ENCODE data around the gene POLDIP2.
A peak's percentile ranks its signal among the peaks of the same experiment; 100 is the strongest.

POLDIP2 gene, protein sequence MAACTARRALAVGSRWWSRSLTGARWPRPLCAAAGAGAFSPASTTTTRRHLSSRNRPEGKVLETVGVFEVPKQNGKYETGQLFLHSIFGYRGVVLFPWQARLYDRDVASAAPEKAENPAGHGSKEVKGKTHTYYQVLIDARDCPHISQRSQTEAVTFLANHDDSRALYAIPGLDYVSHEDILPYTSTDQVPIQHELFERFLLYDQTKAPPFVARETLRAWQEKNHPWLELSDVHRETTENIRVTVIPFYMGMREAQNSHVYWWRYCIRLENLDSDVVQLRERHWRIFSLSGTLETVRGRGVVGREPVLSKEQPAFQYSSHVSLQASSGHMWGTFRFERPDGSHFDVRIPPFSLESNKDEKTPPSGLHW

DNA sequence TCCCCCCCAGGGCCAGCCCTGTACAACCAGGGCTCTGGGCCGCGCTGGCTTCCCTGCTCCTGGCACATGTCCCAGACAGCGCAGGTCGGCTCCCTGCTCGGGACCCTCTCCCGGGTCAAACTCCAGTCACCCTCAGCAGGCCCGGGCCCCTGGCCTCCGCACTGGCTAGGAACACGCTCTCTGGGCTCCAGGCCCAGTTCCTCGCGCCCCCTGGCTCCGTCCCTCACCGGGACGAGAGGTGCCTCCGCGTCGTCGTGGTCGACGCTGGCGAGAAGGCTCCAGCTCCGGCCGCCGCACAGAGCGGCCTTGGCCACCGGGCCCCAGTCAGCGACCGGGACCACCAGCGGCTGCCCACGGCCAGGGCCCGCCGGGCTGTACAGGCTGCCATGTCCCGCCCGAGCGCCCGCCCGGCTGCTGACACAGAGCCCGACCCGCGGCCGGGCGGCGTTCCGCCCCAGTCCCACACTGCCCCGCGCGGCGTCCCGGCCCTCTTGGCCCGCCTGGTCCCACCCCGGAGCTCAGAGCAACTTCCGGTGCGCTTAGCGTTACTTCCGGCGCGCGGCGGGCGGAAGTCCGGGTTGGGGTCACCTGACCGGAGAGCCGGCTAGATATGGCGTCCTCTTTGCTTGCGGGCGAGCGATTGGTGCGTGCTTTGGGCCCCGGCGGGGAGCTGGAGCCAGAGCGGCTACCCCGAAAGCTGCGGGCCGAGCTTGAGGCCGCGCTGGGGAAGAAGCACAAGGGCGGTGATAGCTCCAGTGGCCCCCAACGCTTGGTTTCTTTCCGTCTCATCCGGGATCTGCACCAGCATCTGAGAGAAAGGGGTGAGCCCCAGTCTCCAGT is at the start of gene POLDIP2:
Gene POLDIP2, minus strand, starts transcription at position 467 of the 840 bp plus-strand sequence. Its CDS starts 79 bp downstream, at position 388.
- no peaks in the 10 kb centered on the region for H3K9me3 Mint-ChIP-seq
- peak within 1 kb of the TSS; percentile 91 for H3K4me3 Mint-ChIP-seq
- H3K27me3 Mint-ChIP-seq = no peaks in the 10 kb centered on the region
- DNase-seq (ENCODE audit: low spot score in 2 of 2) = peak; percentile 93 to 96
- peak within 1 kb of the TSS; percentile 95 for H3K27ac Mint-ChIP-seq
- peak; percentile 96 for ATAC-seq (ENCODE audit: low read depth)
- H3K36me3 Mint-ChIP-seq = peaks cover 19% of the 10 kb centered on the region
- peaks cover 20% of the 10 kb centered on the region for H3K4me1 Mint-ChIP-seq

DNA sequence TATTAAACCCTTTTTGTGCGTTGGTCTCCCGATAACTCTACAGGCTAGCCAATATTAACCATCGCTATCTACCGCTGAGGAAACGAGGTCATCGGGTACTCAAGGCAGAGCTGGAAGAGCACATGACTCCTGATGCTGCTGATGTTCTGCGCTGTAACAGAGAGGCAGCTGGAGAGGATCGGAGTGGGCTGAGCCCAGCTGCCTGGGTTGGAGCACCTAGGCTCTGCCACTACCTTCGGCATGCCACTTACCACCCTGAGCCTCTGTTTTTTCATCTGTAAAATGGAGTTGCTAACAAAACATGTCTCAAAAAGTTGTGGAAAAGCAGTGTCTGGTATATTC is 49.1 kb upstream of the POLDIP2 start:
- Mint-ChIP-seq H3K9me3 (no peaks in the 10 kb centered on the region), H3K4me1 (peaks cover 8% of the 10 kb centered on the region), H3K27ac (no peak overlapping the region), H3K36me3 (no peaks in the 10 kb centered on the region), H3K4me3 (peak overlapping the region; percentile 88), H3K27me3 (no peaks in the 10 kb centered on the region)
- ATAC-seq (ENCODE audit: low read depth) (peak; percentile 11), DNase-seq (ENCODE audit: low spot score in 2 of 2) (no peak)

GRCh38 chr17:28405632-28406472 is 48.5 kb upstream of the POLDIP2 start, which contains the start of gene SLC46A1:
Gene SLC46A1 (minus strand): TSS chr17:28406212. CDS start chr17:28406114, 98 bp downstream.
- H3K9me3 Mint-ChIP-seq = no peaks in the 10 kb centered on the region
- ATAC-seq (ENCODE audit: low read depth) (peak; percentile 81), DNase-seq (ENCODE audit: low spot score in 2 of 2) (peak; percentile 32 to 50)
- H3K27ac Mint-ChIP-seq = peak within 1 kb of the TSS; percentile 35
- H3K4me3 Mint-ChIP-seq = peak within 1 kb of the TSS; percentile 88
- H3K36me3 Mint-ChIP-seq = no peaks in the 10 kb centered on the region
- H3K4me1 Mint-ChIP-seq = peaks cover 8% of the 10 kb centered on the region
- no peaks in the 10 kb centered on the region for H3K27me3 Mint-ChIP-seq

DNA sequence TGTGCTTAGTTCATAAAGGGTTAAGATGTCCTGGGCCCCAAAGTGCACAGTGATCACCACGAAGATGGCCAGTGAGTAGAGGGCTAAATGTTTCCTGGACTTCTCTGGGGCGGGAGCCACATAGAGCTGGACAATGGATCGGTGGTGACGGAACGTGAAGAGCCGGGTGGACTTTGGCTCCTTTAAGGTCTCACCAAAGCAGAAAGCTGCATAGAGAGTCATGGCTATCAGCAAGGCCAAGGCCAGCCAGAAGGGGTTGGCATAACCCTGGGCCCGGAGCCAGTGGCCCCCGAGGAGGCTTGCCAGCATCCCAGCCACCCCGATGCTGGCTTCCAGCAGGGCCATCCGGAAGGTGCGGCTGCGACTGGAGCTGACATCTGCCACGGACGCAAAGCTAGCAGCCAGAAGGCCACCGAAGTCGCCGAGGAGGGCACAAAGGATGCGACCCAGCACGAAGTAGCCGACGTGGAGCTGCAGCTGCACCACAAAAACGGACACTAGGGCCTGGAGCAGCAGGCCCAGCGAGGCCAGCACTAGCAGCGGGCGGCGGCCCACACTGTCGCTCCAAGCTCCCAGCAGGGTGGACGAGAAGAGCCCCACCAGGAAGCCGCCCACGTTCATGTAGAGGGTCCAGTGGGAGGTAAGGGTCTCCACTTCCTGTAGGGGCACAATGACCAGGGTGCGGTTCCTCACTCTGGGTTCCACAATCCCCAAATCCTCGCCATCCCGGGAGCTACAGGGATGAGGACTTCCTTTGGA is 47.7 kb upstream of the POLDIP2 start:
- Mint-ChIP-seq H3K27ac (no peak overlapping the region), H3K36me3 (no peaks in the 10 kb centered on the region)

DNA sequence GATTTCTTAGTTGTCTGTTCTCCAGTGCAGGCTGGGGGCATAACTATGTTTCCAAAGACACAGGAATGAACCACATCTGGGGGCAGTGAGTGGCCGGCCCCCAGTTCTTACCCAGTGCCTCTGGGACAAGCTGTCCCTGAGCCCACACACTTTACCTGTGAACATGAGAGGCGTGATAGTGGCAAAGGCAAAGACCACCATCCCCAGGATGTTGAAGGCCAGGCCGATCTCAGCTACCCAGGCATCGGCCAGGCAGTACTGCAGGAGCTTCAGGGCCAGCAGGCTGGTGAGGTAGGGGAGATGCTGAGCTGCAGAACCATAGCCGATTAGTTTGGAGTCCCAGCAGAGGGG is 47.1 kb upstream of the POLDIP2 start:
- H3K36me3 Mint-ChIP-seq = no peaks in the 10 kb centered on the region
- H3K4me3 Mint-ChIP-seq = peak overlapping the region; percentile 54
- H3K9me3 Mint-ChIP-seq = no peaks in the 10 kb centered on the region
- DNase-seq (ENCODE audit: low spot score in 2 of 2) (no peak), ATAC-seq (ENCODE audit: low read depth) (no peak)
- peaks cover 8% of the 10 kb centered on the region for H3K4me1 Mint-ChIP-seq
- H3K27ac Mint-ChIP-seq = no peak overlapping the region
- H3K27me3 Mint-ChIP-seq = no peaks in the 10 kb centered on the region

More for the DNA sequence above, 47.7 kb upstream of the POLDIP2 start:
- Mint-ChIP-seq H3K4me1 (peaks cover 8% of the 10 kb centered on the region), H3K27me3 (no peaks in the 10 kb centered on the region), H3K4me3 (peak overlapping the region; percentile 88), H3K9me3 (no peaks in the 10 kb centered on the region)
- no peak for ATAC-seq (ENCODE audit: low read depth)
- no peak for DNase-seq (ENCODE audit: low spot score in 2 of 2)

DNA sequence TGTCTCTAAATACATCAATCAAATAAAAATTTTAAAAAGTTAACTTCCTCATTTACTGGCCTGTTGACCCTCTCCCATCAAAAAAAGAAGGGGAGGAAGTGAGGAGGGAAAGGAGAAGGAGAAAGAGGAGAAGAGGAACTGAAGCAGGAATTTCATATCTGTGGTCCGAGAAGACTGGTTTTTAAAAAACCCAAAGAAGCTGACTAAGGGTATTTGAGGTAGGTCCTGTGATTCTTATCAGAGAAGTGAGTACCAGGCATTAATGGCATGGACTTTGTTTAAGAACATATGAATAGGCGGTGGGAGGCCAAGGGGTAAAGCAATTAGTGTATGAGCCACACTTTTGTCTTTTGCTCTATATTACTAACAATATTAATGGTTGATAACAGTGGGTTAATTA is 46.7 kb upstream of the POLDIP2 start:
- no peak for ATAC-seq (ENCODE audit: low read depth)
- H3K4me3 Mint-ChIP-seq = no peak overlapping the region

DNA sequence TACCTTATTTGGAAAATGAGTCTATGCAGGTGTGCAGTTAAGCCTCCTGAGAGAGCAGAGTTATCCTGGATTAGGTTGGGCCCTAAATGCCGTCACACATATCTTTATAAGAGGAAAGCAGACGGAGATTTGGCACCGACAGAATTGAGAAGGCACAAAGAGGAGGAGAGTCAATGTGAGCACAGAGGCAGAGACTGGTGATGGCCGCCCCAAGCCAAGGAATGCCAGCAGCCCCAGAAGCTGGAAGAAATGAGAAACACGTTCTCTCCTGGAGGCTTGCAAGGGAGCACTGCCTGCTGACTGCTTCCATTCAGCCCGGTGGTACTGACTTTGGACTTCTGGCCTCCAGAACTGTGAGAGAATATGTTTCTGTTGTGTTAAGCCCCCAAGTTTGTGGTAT is 45.5 kb upstream of the POLDIP2 start:
- H3K9me3 Mint-ChIP-seq = no peaks in the 10 kb centered on the region
- DNase-seq (ENCODE audit: low spot score in 2 of 2) = no peak
- no peak overlapping the region for H3K4me3 Mint-ChIP-seq
- ATAC-seq (ENCODE audit: low read depth) = no peak
- peaks cover 8% of the 10 kb centered on the region for H3K4me1 Mint-ChIP-seq
- H3K27me3 Mint-ChIP-seq = no peaks in the 10 kb centered on the region
- H3K36me3 Mint-ChIP-seq = peaks cover 4% of the 10 kb centered on the region
- H3K27ac Mint-ChIP-seq = no peak overlapping the region

More for the DNA sequence above, 46.7 kb upstream of the POLDIP2 start:
- Mint-ChIP-seq H3K9me3 (no peaks in the 10 kb centered on the region), H3K4me1 (peaks cover 8% of the 10 kb centered on the region), H3K27me3 (no peaks in the 10 kb centered on the region), H3K27ac (no peak overlapping the region), H3K36me3 (no peaks in the 10 kb centered on the region)
- DNase-seq (ENCODE audit: low spot score in 2 of 2) = no peak

DNA sequence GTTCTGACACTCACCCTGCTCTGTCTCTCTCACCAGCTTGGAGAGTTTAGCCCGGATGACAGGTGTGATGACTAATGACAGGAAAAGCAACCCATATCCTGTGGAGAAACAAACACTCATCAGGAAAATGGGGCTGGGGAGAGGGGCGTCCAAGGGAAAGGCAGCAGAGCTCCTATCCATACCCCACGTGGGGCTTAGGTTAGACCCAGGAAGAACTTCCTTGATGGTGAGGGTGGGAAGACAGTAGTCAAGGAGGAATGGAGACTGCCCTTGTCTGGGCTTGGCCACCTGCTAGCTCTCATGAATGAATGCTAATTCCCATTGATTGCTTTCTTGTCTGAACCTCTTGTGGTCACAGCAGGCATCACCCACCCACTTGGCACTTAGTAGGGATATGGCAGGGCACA is 44.9 kb upstream of the POLDIP2 start:
- Mint-ChIP-seq H3K4me3 (no peak overlapping the region), H3K4me1 (peaks cover 8% of the 10 kb centered on the region), H3K36me3 (peaks cover 5% of the 10 kb centered on the region), H3K27me3 (no peaks in the 10 kb centered on the region), H3K27ac (no peak overlapping the region), H3K9me3 (no peaks in the 10 kb centered on the region)
- ATAC-seq (ENCODE audit: low read depth) (no peak), DNase-seq (ENCODE audit: low spot score in 2 of 2) (no peak)

DNA sequence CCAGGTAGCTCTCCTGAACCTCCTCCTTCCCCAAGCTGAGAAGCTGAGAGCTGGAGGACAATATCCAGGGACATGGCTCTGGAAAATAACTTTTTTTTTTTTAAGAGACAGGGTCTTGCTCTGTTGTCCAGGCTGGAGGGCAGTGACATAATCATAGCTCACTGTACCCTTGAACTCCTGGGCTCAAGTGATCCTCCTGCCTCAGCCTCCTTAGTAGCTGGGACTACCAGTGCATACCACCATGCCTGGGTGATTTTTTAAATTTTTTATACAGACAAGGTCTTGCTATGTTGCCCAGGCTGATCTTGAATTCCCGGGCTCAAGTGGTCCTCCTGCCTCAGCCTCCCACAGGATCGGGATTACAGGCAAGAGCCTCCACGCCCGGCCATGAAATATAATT is 42.5 kb upstream of the POLDIP2 start:
- no peak overlapping the region for H3K4me3 Mint-ChIP-seq
- peaks cover 5% of the 10 kb centered on the region for H3K36me3 Mint-ChIP-seq
- no peaks in the 10 kb centered on the region for H3K27me3 Mint-ChIP-seq
- no peaks in the 10 kb centered on the region for H3K4me1 Mint-ChIP-seq
- DNase-seq (ENCODE audit: low spot score in 2 of 2) (no peak), ATAC-seq (ENCODE audit: low read depth) (no peak)
- H3K9me3 Mint-ChIP-seq = no peaks in the 10 kb centered on the region
- H3K27ac Mint-ChIP-seq = peak overlapping the region; percentile 50

- no peaks in the 10 kb centered on the region for H3K4me1 Mint-ChIP-seq
- no peak overlapping the region for H3K4me3 Mint-ChIP-seq
- peaks cover 10% of the 10 kb centered on the region for H3K36me3 Mint-ChIP-seq
- H3K9me3 Mint-ChIP-seq = no peaks in the 10 kb centered on the region
- H3K27ac Mint-ChIP-seq = peak overlapping the region; percentile 12
- no peaks in the 10 kb centered on the region for H3K27me3 Mint-ChIP-seq
- ATAC-seq (ENCODE audit: low read depth) (no peak), DNase-seq (ENCODE audit: low spot score in 2 of 2) (no peak)
Measured at GRCh38 chr17:28398280-28398981, 41.1 kb upstream of the POLDIP2 start.

GRCh38 chr17:28397687-28398279 is 40.5 kb upstream of the POLDIP2 start:
- Mint-ChIP-seq H3K9me3 (no peaks in the 10 kb centered on the region), H3K27me3 (no peaks in the 10 kb centered on the region), H3K36me3 (peaks cover 10% of the 10 kb centered on the region), H3K4me1 (no peaks in the 10 kb centered on the region), H3K4me3 (no peak overlapping the region), H3K27ac (peak overlapping the region; percentile 12)
- DNase-seq (ENCODE audit: low spot score in 2 of 2) = no peak
- ATAC-seq (ENCODE audit: low read depth) = no peak

- Mint-ChIP-seq H3K27me3 (no peaks in the 10 kb centered on the region), H3K27ac (no peak overlapping the region), H3K9me3 (no peaks in the 10 kb centered on the region), H3K4me3 (no peak overlapping the region), H3K36me3 (peaks cover 10% of the 10 kb centered on the region), H3K4me1 (no peaks in the 10 kb centered on the region)
- ATAC-seq (ENCODE audit: low read depth) (no peak), DNase-seq (ENCODE audit: low spot score in 2 of 2) (no peak)
Measured at GRCh38 chr17:28397275-28397674, 39.9 kb upstream of the POLDIP2 start.
